ENCODE data around the gene SULF2.
"Not testable (repeated sequence)": the region's sequence is repeated elsewhere in the genome, so short reads cannot be mapped to it uniquely, and the experiment has no call there.

Gene SULF2

DNA sequence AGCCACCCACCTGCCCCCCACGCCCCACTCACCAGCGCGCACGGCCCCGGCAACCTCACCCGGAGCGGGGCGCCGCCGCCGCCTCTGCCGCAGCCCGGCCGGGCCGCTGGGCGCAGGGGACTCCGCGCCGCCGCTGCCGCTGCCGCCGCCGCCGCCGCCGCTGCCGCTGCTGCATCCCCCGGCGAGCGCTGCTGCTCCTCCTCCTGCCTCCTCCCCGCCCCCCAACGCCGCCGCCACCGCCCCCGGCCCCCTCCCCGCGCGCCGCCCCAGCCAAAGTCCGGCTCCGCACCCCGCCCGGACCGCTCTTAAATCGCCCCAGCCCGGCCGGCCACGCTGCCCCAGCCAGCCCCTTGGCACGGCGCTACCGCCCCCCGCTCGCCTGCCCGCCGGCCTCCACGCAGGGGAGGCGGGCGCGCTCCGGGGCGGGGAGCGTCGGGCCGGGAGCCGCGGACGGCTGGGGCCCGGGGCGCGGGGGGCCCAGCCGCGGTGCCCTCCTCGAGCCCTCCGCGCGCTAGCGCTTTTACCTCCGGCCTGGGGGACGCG, at the start of gene SULF2:
SULF2 (minus strand) TSS at position 171 of the 543 bp plus-strand sequence. CDS start 28,118 bp downstream, outside the sequence.
- peak within 1 kb of the TSS; percentile 54 for H3K4me3 ChIP-seq (ENCODE audit: low read depth, low read length)
- H3K36me3 ChIP-seq (ENCODE audit: control insufficient read depth, insufficient read depth, low read length), result no peaks in the 10 kb centered on the region
- H3K9me3 ChIP-seq (ENCODE audit: control insufficient read depth, low read length), result no peaks in the 10 kb centered on the region
- H3K27ac ChIP-seq, result peak within 1 kb of the TSS; percentile 51
- H3K27me3 ChIP-seq (ENCODE audit: control insufficient read depth, insufficient read depth, low read length), result no peaks in the 10 kb centered on the region
- H3K9ac ChIP-seq, result no peak within 1 kb of the TSS
- peak within 1 kb of the TSS; percentile 84 for H3K4me2 ChIP-seq (ENCODE audit: low read length)
- peaks cover 15% of the 10 kb centered on the region for H3K4me1 ChIP-seq
- H3K79me2 ChIP-seq, result no peaks in the 10 kb centered on the region
- peak within 1 kb of the TSS; percentile 82 for H2AFZ ChIP-seq
- TF ChIP-seq, protein P1, sequence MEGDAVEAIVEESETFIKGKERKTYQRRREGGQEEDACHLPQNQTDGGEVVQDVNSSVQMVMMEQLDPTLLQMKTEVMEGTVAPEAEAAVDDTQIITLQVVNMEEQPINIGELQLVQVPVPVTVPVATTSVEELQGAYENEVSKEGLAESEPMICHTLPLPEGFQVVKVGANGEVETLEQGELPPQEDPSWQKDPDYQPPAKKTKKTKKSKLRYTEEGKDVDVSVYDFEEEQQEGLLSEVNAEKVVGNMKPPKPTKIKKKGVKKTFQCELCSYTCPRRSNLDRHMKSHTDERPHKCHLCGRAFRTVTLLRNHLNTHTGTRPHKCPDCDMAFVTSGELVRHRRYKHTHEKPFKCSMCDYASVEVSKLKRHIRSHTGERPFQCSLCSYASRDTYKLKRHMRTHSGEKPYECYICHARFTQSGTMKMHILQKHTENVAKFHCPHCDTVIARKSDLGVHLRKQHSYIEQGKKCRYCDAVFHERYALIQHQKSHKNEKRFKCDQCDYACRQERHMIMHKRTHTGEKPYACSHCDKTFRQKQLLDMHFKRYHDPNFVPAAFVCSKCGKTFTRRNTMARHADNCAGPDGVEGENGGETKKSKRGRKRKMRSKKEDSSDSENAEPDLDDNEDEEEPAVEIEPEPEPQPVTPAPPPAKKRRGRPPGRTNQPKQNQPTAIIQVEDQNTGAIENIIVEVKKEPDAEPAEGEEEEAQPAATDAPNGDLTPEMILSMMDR (IDR thresholded peaks at IDR 0.05), result no peak

- H3K79me2 ChIP-seq; H2AFZ ChIP-seq; H3K9me3 ChIP-seq (ENCODE audit: control insufficient read depth, low read length); H3K36me3 ChIP-seq (ENCODE audit: control insufficient read depth, insufficient read depth, low read length); H3K9ac ChIP-seq; H3K27ac ChIP-seq; H3K4me2 ChIP-seq (ENCODE audit: low read length); H3K27me3 ChIP-seq (ENCODE audit: control insufficient read depth, insufficient read depth, low read length); H3K4me1 ChIP-seq; H3K4me3 ChIP-seq (ENCODE audit: low read depth, low read length): not testable (repeated sequence)
These were observed 46.4 kb upstream of the SULF2 start for GRCh38 chr20:47831675-47832074.

DNA sequence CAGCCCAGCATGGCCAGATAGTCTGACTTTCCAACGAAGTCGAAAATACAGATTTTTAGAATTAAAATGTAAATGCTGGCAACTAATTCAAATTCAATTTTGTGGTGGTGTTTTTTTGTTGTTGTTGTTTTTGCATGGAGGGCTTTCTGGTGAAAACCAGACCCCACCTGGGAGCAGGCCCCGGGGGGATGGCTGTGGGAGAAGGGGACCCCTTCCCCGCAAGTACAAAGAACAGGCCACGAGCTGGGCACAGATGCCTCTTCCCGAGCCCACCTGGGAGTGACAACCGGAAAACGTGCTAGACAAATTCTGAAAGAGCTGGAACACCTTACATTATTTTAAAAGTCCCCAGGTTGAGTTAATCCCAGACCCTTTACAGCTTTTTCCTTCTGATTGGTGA, 41.4 kb upstream of the SULF2 start:
- H3K79me2 ChIP-seq; H3K9ac ChIP-seq; H3K4me2 ChIP-seq (ENCODE audit: low read length); H2AFZ ChIP-seq; H3K9me3 ChIP-seq (ENCODE audit: control insufficient read depth, low read length); H3K27me3 ChIP-seq (ENCODE audit: control insufficient read depth, insufficient read depth, low read length); H3K27ac ChIP-seq; H3K4me3 ChIP-seq (ENCODE audit: low read depth, low read length); H3K36me3 ChIP-seq (ENCODE audit: control insufficient read depth, insufficient read depth, low read length); H3K4me1 ChIP-seq: not testable (repeated sequence)

- not testable (repeated sequence) for H3K9ac ChIP-seq; H3K79me2 ChIP-seq; H3K4me2 ChIP-seq (ENCODE audit: low read length); H3K9me3 ChIP-seq (ENCODE audit: control insufficient read depth, low read length); H3K4me1 ChIP-seq; H3K36me3 ChIP-seq (ENCODE audit: control insufficient read depth, insufficient read depth, low read length); H3K27ac ChIP-seq; H3K4me3 ChIP-seq (ENCODE audit: low read depth, low read length); H3K27me3 ChIP-seq (ENCODE audit: control insufficient read depth, insufficient read depth, low read length); H2AFZ ChIP-seq
These were observed 40.7 kb upstream of the SULF2 start for GRCh38 chr20:47826006-47826405.

DNA sequence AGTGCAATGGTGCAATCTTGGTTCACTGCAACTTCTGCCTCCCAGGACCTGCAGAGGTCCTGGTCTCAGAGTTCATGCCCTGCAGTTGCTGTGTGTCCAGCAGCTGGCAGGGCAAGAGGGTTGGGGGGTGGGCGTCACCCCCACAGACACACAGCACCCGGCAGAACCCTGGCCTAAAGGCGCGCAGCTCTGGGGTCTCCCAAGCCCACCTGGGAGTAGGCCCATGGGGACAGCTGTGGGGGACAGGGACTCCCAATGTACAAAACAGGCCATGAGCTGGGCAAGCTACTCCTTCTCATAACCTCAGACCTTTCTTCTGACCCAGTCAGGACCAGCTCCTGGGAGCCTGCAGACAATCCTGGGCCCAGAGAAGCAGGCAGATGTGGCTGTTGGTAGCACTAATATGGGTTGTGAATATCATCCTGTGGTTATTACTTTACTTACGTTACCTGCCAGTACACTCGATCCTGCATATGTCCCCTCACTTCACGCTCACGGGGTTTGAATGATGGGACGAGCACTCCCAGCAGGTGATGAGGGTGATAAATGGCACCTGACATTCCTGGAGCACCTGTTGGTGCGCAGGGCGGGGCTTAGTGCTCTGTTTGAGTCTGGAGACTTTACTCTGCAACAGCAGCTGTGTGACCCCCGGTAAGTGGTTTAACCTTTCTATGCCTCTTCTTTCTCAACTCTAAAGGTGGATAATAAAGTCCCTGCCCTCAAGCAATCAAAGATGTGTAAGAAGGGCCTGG, 39.9 kb upstream of the SULF2 start:
- Histone ChIP-seq H3K4me1 (no peaks in the 10 kb centered on the region), H3K79me2 (no peaks in the 10 kb centered on the region), H3K4me3 (ENCODE audit: low read depth, low read length) (no peak overlapping the region), H3K36me3 (ENCODE audit: control insufficient read depth, insufficient read depth, low read length) (no peaks in the 10 kb centered on the region), H3K4me2 (ENCODE audit: low read length) (no peak overlapping the region), H3K9ac (no peak overlapping the region), H3K27ac (no peak overlapping the region), H2AFZ (no peak overlapping the region), H3K27me3 (ENCODE audit: control insufficient read depth, insufficient read depth, low read length) (no peaks in the 10 kb centered on the region), H3K9me3 (ENCODE audit: control insufficient read depth, low read length) (no peaks in the 10 kb centered on the region)
- TF ChIP-seq, protein P1 (IDR thresholded peaks at IDR 0.05), result no peak

GRCh38 chr20:47823941-47824340, 38.7 kb upstream of the SULF2 start:
- not testable (repeated sequence) for H3K4me1 ChIP-seq; H3K27ac ChIP-seq; H3K27me3 ChIP-seq (ENCODE audit: control insufficient read depth, insufficient read depth, low read length); H3K9ac ChIP-seq; H3K36me3 ChIP-seq (ENCODE audit: control insufficient read depth, insufficient read depth, low read length); H3K4me2 ChIP-seq (ENCODE audit: low read length); H3K4me3 ChIP-seq (ENCODE audit: low read depth, low read length); H3K79me2 ChIP-seq; H3K9me3 ChIP-seq (ENCODE audit: control insufficient read depth, low read length); H2AFZ ChIP-seq

Measured in parathyroid adenoma (tissue), 2 donors.